Activated T-cell treated with anti-CD3 and anti-CD28 coated beads, Interleukin-2, amount 50 U/mL, for 72 hours (primary cell): ENCODE measurements around the gene ADAM19. TPM values are rescaled to one million over a fixed set of nuclear protein-coding genes. Genes with fewer than 3 reads are reported as not detected.
A peak's percentile ranks its signal among the peaks of the same experiment; 100 is the strongest.

ENCODE experiments used
- ATAC-seq, 2 donors: fragments of 150-1000 bp; cut with Tn5 transposase; replicated peaks in 1 of 2; 2 replicates each; pipeline ENCODE4 v1.10.0; 2021; ENCODE audit warnings: moderate library complexity in 2 of 2, mild to moderate bottlenecking in 1 of 2
- DNase-seq, 2 donors: peaks; one replicate each; pipeline ENCODE4 v3.0.0; 2021 to 2022; ENCODE audit warnings: mixed read lengths in 1 of 2
- H3K27ac Mint-ChIP-seq: one replicate; pipeline ENCODE4 v1.8.0; 2022; ENCODE audit warnings: mild to moderate bottlenecking, moderate library complexity, mixed read lengths
- H3K27me3 Mint-ChIP-seq: one replicate; pipeline ENCODE4 v1.8.0; 2022; ENCODE audit warnings: low read depth, mixed read lengths
- H3K36me3 Mint-ChIP-seq, 2 donors: one replicate each; pipeline ENCODE4 v1.8.0; 2022; ENCODE audit warnings: mixed read lengths in 2 of 2, mild to moderate bottlenecking in 1 of 2; ENCODE audit not compliant: insufficient read depth in 2 of 2
- H3K4me1 Mint-ChIP-seq: one replicate; pipeline ENCODE4 v1.8.0; 2022; ENCODE audit warnings: low read depth, mixed read lengths
- H3K4me3 Mint-ChIP-seq, 2 donors: one replicate each; pipeline ENCODE4 v1.8.0; 2022; ENCODE audit warnings: mild to moderate bottlenecking in 2 of 2, mixed read lengths in 2 of 2, moderate library complexity in 2 of 2
- H3K9me3 Mint-ChIP-seq, 2 donors: one replicate each; pipeline ENCODE4 v1.8.0; 2022; ENCODE audit warnings: mixed read lengths in 2 of 2
- total RNA-seq, 2 donors: library from RNA; stranded (reverse); gene quantifications; one replicate each; pipeline ENCODE4 v1.2.3, GENCODE V29; 2022

Gene ADAM19
- total RNA-seq, 2 donors from 2014 or later = 50.2 to 127 TPM

DNA sequence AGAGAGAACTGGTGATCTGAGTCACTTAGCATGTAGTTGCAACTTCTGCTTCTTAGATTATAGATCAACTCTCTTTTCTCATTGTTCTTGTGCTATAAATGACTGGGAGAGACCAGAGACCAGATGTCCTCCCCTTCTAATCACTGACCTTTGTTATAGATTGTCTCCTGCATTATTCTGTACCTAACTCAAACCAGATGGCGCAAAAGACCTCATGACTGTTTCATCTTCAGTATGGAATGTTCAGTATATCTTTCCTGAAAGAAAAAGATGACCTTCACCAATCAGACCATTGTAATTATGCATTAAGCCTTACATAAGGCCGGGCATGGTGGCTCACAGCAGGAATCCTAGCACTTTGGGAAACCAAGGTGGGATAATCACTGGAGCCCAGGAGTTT lies 30.5 kb upstream of the ADAM19 start:
- H3K4me3 Mint-ChIP-seq = peak overlapping the region in 1 of 2 donors; percentile 29

DNA sequence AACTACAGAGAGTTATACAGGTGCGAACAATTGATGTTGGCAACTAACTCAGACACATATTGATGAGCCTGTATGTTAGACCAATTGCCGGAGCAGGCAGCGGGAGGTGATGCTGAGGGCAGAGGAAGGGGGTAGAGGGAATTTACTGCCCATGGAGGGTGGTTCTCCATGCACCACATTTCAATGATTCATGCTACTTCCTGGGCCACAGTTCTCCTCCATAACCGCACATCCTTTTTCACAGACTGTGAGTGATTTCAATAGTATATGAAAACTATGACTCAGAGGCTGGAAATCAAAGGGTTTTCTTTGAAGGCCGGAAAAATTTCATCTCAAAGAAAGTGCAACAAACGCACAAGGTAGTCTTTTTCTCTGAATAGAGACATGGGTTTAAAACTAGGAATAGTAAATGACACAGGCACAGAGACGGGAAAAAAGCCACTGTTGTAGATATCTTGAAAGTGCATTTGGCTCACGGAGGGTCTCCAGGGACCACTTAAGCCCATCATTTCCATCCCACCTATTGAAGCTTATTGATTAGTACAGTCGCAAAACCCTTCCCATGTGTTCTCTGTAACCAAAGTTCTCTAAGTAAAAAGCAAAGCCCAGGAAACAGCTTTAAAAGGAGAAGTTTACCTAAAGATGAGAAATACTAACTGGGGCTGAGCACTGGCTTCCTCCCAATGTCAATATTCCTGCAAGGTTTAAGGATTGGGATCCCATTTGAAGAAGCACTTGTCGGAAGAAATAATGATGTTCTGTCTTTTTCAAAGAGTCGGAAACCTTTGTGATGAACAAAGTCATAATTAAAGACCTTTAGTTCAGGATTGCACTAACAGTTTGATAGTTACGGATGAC lies 28.0 kb upstream of the ADAM19 start:
- peak; percentile 71 to 79 for DNase-seq
- Mint-ChIP-seq H3K36me3 (peaks cover 0 to 1% of the 10 kb centered on the region in 2 donors), H3K4me3 (peak overlapping the region; percentile 75 to 89), H3K27me3 (no peaks in the 10 kb centered on the region), H3K27ac (peak overlapping the region; percentile 53), H3K9me3 (no peaks in the 10 kb centered on the region), H3K4me1 (peaks cover 90% of the 10 kb centered on the region)
- peak; percentile 71 to 72 for ATAC-seq

More for the DNA sequence above, 30.5 kb upstream of the ADAM19 start:
- Mint-ChIP-seq H3K9me3 (no peaks in the 10 kb centered on the region), H3K4me1 (peaks cover 75% of the 10 kb centered on the region), H3K27me3 (no peaks in the 10 kb centered on the region), H3K27ac (peak overlapping the region; percentile 47), H3K36me3 (peaks cover 0 to 1% of the 10 kb centered on the region in 2 donors)
- no peak for DNase-seq
- ATAC-seq = no peak

DNA sequence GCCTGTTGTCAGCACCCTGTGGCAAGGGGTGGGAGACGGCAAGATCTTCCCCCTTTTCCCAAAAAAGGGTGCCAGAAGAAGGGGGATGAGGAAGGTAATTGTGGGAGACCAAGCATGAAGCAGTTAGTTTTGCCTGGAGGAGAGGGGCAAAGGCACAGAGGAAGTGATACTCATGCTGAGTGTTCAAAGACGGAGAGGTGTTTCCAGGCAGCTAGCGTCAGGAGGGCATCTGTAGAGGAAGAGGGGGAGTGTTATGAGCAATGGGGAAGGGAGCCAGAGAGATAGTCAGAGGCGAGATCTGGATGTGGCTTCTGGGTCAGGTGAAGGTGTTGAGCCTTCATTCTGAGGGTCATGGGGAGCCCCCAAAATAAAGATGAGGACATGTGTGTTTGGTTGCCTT lies 26.9 kb upstream of the ADAM19 start:
- Mint-ChIP-seq H3K4me1 (peaks cover 90% of the 10 kb centered on the region), H3K27me3 (no peaks in the 10 kb centered on the region), H3K27ac (peak overlapping the region; percentile 53), H3K4me3 (peak overlapping the region; percentile 75 to 89), H3K9me3 (no peaks in the 10 kb centered on the region), H3K36me3 (no peaks in the 10 kb centered on the region)
- ATAC-seq = peak; percentile 67 to 71
- peak; percentile 65 to 69 for DNase-seq

DNA sequence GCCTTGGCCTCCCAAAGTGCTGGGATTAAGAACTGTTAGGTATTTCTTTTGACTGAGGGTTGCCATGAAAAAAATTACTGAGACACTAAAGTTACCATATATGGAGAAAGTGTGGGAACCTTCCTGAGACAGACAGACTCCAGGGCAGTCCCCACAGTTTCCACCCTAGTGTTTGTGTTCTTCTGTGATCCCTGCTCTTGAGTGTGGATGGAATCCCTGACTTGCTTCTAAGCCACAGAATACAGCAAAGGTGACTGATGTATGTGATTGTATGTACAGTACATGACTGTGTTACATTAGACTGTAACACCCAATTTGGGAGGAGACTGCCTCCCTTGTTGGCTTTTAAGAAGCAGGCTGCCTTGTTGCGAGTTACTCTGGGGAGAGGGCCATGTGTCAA lies 24.7 kb upstream of the ADAM19 start:
- peak overlapping the region; percentile 48 for H3K27ac Mint-ChIP-seq
- H3K4me1 Mint-ChIP-seq = peaks cover 97% of the 10 kb centered on the region
- H3K27me3 Mint-ChIP-seq = no peaks in the 10 kb centered on the region
- H3K9me3 Mint-ChIP-seq = peaks cover 0 to 2% of the 10 kb centered on the region in 2 donors
- H3K4me3 Mint-ChIP-seq = peak overlapping the region; percentile 41 to 43
- DNase-seq (no peak), ATAC-seq (peak in 1 of 2 donors; percentile 5)
- peaks cover 0 to 3% of the 10 kb centered on the region in 2 donors for H3K36me3 Mint-ChIP-seq

DNA sequence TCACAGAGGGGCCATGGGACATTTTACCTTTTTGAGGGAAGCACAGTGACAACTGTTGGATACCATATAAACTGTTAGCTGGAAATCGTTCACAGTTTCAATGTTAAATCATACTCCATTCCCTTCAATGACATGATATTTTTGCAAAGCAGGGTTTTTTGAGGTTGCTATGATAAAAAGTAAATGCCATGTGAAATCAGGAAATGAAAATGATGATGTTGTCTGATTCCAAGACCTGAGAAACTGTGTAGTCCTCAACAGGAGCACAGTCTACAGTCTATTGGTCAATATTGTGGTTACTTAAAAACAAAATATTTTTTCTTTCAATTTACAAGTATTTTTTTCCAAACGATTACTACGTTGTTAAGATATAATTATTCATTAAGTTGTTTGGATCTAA lies 24.0 kb upstream of the ADAM19 start:
- H3K4me3 Mint-ChIP-seq = peak overlapping the region; percentile 13 to 74
- peaks cover 0 to 3% of the 10 kb centered on the region in 2 donors for H3K36me3 Mint-ChIP-seq
- H3K9me3 Mint-ChIP-seq = peaks cover 0 to 2% of the 10 kb centered on the region in 2 donors
- no peaks in the 10 kb centered on the region for H3K27me3 Mint-ChIP-seq
- DNase-seq = no peak
- H3K4me1 Mint-ChIP-seq = peaks cover 100% of the 10 kb centered on the region
- ATAC-seq = no peak
- H3K27ac Mint-ChIP-seq = peak overlapping the region; percentile 88

DNA sequence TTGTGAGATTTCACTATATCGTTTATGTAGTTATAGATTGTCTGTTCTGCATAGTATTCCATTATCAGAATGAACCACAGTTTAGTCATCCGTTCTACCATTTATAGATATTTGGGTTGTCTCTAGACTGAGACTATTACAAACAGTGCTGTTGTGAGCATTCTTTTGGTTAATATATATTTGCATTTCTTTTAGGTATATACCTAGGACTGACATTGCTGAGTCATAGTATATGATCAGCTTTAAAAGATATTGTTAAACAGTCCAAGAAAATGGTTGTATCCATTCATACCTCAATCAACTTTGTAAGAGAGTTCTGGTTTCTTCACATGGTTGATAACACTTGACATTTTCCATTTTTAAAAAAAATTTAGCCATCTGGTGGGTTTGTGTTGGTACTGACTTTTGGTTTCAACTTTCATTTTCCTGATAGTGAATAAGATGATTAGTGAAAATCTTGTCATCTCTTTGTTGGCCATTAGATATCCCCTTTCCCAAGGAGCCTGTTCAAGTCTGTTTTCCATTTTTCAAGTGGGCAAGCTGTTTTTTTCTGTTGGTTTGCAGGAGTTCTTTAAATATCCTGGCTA lies 22.9 kb upstream of the ADAM19 start:
- Mint-ChIP-seq H3K27ac (peak overlapping the region; percentile 88), H3K4me1 (peaks cover 100% of the 10 kb centered on the region), H3K27me3 (no peaks in the 10 kb centered on the region), H3K36me3 (peaks cover 0 to 3% of the 10 kb centered on the region in 2 donors), H3K4me3 (peak overlapping the region; percentile 31 to 74), H3K9me3 (peaks cover 0 to 2% of the 10 kb centered on the region in 2 donors)
- DNase-seq (no peak), ATAC-seq (no peak)

DNA sequence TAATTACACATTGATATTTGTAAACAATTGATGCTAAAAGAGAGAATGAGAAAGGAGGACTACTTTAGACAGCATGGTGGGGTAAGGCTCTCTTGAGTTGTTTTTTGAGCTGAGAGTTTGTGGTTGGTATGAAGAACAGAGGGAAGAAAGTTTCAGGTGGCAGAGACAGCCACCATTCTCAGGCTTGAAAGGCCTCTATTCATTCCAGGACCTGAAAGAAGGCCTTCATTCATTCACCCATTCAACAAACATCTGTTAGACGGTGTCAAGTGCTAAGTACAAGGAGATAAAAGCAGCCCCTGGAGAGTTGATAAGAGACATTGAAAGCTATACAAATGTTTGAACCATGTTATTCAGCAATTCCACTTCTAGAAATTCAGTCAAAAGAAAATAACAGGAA lies 21.7 kb upstream of the ADAM19 start:
- peak; percentile 33 to 61 for ATAC-seq
- DNase-seq = peak; percentile 27 to 40
- Mint-ChIP-seq H3K27ac (peak overlapping the region; percentile 56), H3K9me3 (peaks cover 0 to 2% of the 10 kb centered on the region in 2 donors), H3K27me3 (no peaks in the 10 kb centered on the region), H3K4me3 (peak overlapping the region; percentile 63 to 71), H3K4me1 (peaks cover 100% of the 10 kb centered on the region), H3K36me3 (peaks cover 0 to 3% of the 10 kb centered on the region in 2 donors)

DNA sequence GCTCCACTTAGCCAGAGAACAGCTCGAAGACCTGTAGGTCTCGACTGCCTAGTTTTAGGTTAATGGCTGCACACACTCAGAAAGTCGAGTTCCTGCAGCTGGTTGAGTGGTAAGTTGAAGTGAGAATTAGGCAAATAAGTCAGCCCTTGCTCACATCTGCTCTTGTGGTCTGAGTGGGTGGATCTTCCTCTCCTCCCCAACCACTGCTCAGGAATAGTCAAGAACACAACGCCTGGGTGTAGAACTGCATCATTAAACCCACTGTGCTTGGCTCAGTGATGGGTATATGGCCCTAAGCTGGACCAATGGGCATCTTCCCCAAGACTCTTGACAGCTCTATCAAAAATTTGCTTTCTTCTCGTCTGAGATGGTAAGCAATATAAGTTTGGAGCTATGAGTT lies 20.9 kb upstream of the ADAM19 start:
- H3K27ac Mint-ChIP-seq = peak overlapping the region; percentile 83

DNA sequence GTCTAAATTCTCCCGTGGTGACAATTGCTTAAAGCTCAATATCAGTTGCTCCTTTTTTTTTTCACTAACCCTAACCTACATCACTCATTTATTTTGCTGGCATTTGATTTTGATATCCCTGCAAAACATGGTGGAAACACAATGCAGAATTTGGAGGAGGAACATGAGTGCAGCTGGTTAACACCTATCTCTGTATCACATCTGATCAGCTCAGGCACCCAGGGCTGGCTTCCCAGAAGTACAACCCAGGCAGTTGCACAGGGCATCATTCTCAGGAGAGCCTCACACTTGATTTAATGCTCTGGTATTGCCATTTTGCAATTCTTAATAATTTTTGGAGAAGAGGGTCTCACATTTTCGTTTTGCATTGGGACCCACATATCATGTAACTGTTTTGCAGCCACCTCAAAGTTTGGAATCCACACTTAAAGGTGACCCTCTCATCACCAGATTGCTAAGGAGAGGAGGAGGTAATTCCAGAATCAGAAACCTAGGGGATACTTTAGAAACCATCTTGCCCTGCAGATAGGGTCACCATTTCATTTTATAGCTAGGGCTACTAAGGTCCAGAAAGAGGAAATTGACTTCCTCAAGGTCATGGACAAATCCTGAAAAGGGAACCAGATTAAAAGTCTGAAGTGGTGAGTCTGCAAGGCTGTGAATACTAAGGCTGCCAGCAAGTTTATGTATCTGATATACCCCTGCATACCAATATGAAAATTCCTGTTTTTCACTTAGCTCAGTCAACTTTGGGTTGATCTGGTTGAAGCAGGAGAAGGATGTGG lies 19.3 kb upstream of the ADAM19 start:
- Mint-ChIP-seq H3K4me1 (peaks cover 84% of the 10 kb centered on the region), H3K36me3 (peaks cover 6 to 10% of the 10 kb centered on the region in 2 donors), H3K4me3 (peak overlapping the region; percentile 57 to 71), H3K27me3 (peaks cover 7% of the 10 kb centered on the region), H3K27ac (peak overlapping the region; percentile 68), H3K9me3 (peaks cover 5% of the 10 kb centered on the region in 2 donors)
- no peak for ATAC-seq
- no peak for DNase-seq

More for the DNA sequence above, 20.9 kb upstream of the ADAM19 start:
- Mint-ChIP-seq H3K27me3 (no peaks in the 10 kb centered on the region), H3K4me1 (peaks cover 100% of the 10 kb centered on the region), H3K9me3 (peaks cover 5% of the 10 kb centered on the region in 2 donors), H3K36me3 (peaks cover 6 to 10% of the 10 kb centered on the region in 2 donors), H3K4me3 (peak overlapping the region; percentile 63 to 71)
- ATAC-seq = peak; percentile 75 to 79
- DNase-seq = peak; percentile 68 to 69

DNA sequence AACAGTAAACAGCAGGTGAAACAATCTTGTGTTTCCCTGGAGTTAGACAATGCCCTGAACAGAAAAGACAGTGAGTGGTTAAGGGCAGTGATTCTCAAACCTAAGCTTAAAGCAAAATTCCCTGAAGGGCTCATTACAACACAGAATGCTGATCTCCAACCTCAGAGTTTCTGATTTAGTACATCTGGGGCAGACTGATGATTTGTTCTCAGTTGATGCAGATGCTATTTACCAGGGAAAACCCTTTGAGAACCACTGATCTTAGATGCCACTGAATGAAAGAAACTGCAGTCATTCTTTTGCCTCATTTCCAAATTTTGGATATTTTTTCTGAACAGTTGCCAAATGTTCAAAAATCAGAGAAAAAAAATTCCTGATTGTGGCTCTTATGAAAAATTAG lies 18.7 kb upstream of the ADAM19 start:
- Mint-ChIP-seq H3K27me3 (peaks cover 7% of the 10 kb centered on the region), H3K4me3 (peak overlapping the region; percentile 57 to 71), H3K36me3 (peaks cover 6 to 10% of the 10 kb centered on the region in 2 donors), H3K4me1 (peaks cover 78% of the 10 kb centered on the region), H3K9me3 (peaks cover 5% of the 10 kb centered on the region in 2 donors), H3K27ac (peak overlapping the region; percentile 68)
- peak; percentile 59 to 64 for ATAC-seq
- peak in 1 of 2 donors; percentile 33 for DNase-seq

DNA sequence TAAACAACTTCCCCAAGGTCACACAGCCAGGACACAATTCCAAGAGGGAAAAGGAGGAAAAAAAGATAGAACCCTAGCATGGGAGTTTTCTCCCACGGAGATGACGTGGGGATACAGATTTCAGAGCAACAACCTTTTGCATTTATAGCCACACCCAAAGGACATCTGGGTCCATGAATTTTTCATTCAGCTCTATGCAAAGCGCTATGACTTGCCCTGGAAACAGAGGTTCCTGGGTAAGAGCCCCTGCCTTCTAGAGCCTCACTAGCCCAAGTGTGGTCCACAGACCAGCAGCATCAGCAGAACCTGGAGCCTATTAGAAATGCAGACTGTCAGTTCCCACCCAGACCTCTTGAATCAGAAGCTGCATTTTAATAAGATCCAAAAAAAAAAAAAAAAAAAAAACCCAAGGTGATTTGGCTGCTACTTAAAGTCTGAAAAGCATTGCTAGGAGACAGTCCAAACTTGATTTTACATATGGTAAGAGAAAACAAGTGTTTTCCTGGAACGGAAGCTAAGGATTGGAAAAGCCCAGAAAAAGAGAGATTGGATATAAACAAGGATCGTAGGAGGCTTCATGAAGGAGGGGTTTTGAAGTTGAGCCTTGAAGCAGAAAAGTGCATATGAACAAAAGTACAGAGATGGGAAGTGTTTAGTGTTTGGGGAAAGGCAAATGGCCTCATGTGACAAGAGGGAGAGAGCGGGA lies 17.6 kb upstream of the ADAM19 start:
- ATAC-seq = no peak
- peaks cover 5% of the 10 kb centered on the region in 2 donors for H3K9me3 Mint-ChIP-seq
- peaks cover 7% of the 10 kb centered on the region for H3K27me3 Mint-ChIP-seq
- peaks cover 6 to 10% of the 10 kb centered on the region in 2 donors for H3K36me3 Mint-ChIP-seq
- DNase-seq = no peak
- H3K4me3 Mint-ChIP-seq = peak overlapping the region; percentile 15 to 46
- peaks cover 67% of the 10 kb centered on the region for H3K4me1 Mint-ChIP-seq
- peak overlapping the region; percentile 72 for H3K27ac Mint-ChIP-seq

DNA sequence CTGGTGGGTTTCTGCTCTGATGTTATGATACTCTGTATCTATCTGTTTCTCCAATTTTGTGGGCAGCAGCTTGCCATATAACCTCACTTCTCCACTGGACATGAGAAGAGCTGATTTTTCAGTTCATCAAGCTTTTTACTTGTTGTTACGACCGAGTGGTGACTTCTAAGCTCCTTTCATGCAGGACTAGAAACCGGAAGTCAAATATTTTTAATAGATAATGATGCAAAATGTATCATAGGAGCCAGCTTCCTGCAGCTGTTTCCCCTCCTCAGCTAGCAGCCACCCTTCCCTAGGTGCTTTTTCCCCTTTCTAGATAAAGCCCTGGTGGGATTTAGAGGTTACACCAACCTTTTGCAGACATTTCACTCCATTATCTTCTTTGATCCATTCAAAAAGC lies 17.0 kb upstream of the ADAM19 start:
- DNase-seq (no peak), ATAC-seq (no peak)
- H3K4me3 Mint-ChIP-seq = peak overlapping the region; percentile 15 to 45
- peaks cover 7% of the 10 kb centered on the region for H3K27me3 Mint-ChIP-seq
- peak overlapping the region; percentile 72 for H3K27ac Mint-ChIP-seq
- peaks cover 61% of the 10 kb centered on the region for H3K4me1 Mint-ChIP-seq
- peaks cover 6 to 10% of the 10 kb centered on the region in 2 donors for H3K36me3 Mint-ChIP-seq
- peaks cover 5% of the 10 kb centered on the region in 2 donors for H3K9me3 Mint-ChIP-seq
